B cell (primary cell): ENCODE measurements around the gene UROS.

Experiments
- CTCF ChIP-seq: fragments of 200-600 bp; IDR thresholded peaks from one replicate; pipeline ENCODE4 v1.8.0; 2022; ENCODE audit warnings: antibody characterized with exemption, mild to moderate bottlenecking
- EZH2 ChIP-seq: IDR thresholded peaks from 2 replicates; pipeline ENCODE4 v1.6.1; 2012; ENCODE audit warnings: borderline replicate concordance, low read depth, mild to moderate bottlenecking, moderate library complexity, low read length; ENCODE audit not compliant: insufficient read depth, poor library complexity, severe bottlenecking

DNA sequence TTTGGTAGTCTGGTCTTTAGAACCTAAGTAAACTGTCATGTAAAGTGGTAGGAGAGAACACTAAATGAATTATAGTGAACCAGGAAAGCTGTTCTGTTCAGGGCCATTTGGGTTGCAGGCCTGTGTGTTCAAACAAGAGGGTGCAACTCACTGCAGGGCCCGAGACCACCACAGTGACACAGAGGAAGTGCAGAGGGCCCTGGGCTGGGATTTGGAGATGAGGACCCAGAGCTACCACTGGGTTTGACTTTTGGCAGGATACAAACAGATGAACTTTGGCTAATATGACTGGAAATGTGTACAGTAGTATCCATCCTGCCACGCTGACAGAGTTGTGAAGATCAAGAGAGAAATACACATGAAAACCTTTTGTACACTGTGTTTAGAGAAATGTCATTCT, 57.2 kb downstream of the UROS start:
- TF ChIP-seq CTCF, result no peak
- TF ChIP-seq EZH2, result no peak
